IPS-20b (cell line): ENCODE measurements around the gene BIN1.

Source experiments
- H3K27ac ChIP-seq: one replicate; pipeline ENCODE4 v1.5.1; 2013; ENCODE audit warnings: low read length
- H3K27me3 ChIP-seq: 2 replicates; pipeline ENCODE4 v1.6.1; 2013; ENCODE audit warnings: mild to moderate bottlenecking, low read length, inconsistent platforms; ENCODE audit not compliant: insufficient read depth
- H3K36me3 ChIP-seq: 2 replicates; pipeline ENCODE4 v1.6.1; 2013; ENCODE audit warnings: low read depth, mild to moderate bottlenecking, inconsistent platforms, low read length, moderate library complexity; ENCODE audit not compliant: insufficient read depth
- H3K4me1 ChIP-seq: 2 replicates; pipeline ENCODE4 v1.6.1; 2013; ENCODE audit warnings: mild to moderate bottlenecking, control low read depth, inconsistent platforms, low read length, moderate library complexity; ENCODE audit not compliant: insufficient read depth
- H3K4me3 ChIP-seq: 2 replicates; pipeline ENCODE4 v1.5.1; 2013; ENCODE audit warnings: mild to moderate bottlenecking, low read length, inconsistent platforms
- H3K9ac ChIP-seq: 2 replicates; pipeline ENCODE4 v1.6.1; 2013; ENCODE audit warnings: low read depth, mild to moderate bottlenecking, inconsistent platforms, low read length, moderate library complexity
- H3K9me3 ChIP-seq: 2 replicates; pipeline ENCODE4 v1.6.1; 2013; ENCODE audit warnings: mild to moderate bottlenecking, low read depth, low read length, inconsistent platforms; ENCODE audit not compliant: insufficient read depth

The BIN1 gene

DNA sequence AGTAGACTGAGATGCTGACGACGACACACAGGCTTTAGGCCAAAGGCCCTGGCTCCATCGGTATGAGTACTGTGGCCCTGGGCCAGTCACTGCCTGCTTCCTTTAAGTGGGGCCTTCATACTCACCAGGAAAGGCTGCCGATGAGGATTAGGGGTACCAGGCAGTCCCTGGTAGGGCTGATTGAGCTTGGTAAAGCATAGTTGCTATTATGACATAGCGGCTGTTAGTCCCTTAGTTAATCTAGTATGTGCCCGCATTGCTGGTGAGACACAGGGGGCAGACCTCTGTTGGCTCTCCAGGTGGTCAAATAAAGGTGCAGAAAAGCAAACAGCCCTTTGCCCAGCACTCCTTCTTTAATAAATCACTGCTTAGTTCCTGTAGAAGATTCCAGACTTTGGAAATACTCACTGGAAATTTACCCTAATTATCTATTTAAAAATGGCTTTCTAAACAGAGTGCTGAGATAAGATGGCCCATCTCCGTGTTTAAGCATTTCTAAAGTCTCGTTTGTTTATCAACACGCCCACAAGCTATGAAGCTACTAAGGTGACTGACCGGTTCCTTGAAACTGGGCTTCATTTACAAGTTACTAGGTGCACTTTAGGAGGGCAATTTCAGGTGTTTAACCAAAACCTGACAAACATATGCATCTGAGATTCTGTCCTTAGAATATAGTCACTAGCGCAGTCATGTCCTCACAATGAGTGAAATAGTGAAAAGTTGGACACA is 8.7 kb upstream of the BIN1 start:
- Histone ChIP-seq H3K36me3 (no peaks in the 10 kb centered on the region), H3K9ac (no peak overlapping the region), H3K27ac (no peak overlapping the region), H3K4me1 (no peaks in the 10 kb centered on the region), H3K27me3 (no peaks in the 10 kb centered on the region; the same call in 1 of the 2 replicates), H3K9me3 (peaks cover 2% of the 10 kb centered on the region), H3K4me3 (no peak overlapping the region)

GRCh38 chr2:127110985-127111384 is 4.0 kb upstream of the BIN1 start:
- Histone ChIP-seq H3K4me3 (no peak overlapping the region), H3K27me3 (peaks cover 25% of the 10 kb centered on the region), H3K36me3 (no peaks in the 10 kb centered on the region), H3K4me1 (no peaks in the 10 kb centered on the region), H3K27ac (no peak overlapping the region), H3K9ac (no peak overlapping the region), H3K9me3 (no peaks in the 10 kb centered on the region)

GRCh38 chr2:127108090-127108523 is 1.2 kb upstream of the BIN1 start:
- Histone ChIP-seq H3K9me3 (no peaks in the 10 kb centered on the region), H3K27me3 (peaks cover 26% of the 10 kb centered on the region), H3K9ac (no peak overlapping the region), H3K4me1 (peaks cover 7% of the 10 kb centered on the region; the same call in 1 of the 2 replicates), H3K36me3 (no peaks in the 10 kb centered on the region), H3K4me3 (peak overlapping the region; percentile 77; the same call in 1 of the 2 replicates), H3K27ac (no peak overlapping the region)

DNA sequence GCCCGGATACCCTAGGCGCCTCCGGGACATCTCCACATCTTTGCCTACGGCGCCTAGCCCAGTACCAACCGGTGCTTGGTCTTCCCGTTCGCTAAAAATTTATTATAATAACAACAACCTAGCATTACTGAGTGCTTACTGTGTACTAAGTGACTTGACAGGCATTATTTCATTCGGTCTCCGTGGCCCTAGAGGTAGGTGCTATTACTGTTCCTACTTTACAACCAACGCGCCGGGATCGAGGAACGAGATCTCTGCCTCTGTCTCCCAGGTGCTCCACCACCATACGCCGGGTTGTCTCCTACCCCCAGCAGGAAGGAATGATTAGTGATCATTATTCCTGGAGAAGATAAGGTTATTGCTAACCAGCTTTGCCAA is 657 bp upstream of the BIN1 start:
- H3K36me3 ChIP-seq: no peaks in the 10 kb centered on the region
- H3K4me1 ChIP-seq: peaks cover 7% of the 10 kb centered on the region; the same call in 1 of the 2 replicates
- H3K27me3 ChIP-seq: peaks cover 26% of the 10 kb centered on the region
- no peaks in the 10 kb centered on the region for H3K9me3 ChIP-seq
- H3K27ac ChIP-seq: no peak overlapping the region
- H3K4me3 ChIP-seq: peak overlapping the region; percentile 77
- H3K9ac ChIP-seq: no peak overlapping the region; the same call in 1 of the 2 replicates

DNA sequence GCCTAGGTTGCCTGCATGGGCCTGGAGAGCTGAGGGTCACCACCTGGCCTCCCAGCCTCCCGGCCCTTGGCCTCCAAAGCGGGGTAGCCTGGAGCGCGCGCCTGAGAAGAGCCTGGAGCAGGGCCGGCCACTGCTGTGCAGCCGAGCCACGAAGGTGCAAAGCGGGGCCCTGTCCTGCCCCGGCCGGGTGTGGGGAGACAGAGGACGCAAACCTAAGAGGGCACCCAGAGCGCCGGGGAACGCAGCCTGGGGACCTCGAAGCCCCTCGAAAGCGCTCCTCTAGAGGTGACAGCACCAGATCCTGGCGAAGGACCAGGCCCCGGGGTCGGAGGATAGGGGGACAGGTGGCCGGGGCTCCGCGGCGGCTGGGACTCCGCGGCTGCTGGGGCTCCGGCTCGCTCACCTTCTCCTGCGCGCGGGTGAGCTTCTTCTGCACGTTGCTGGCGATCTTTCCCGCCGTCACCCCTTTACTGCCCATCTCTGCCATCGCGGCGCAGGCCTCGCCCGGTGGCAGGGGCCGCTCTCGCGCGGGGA is 430 bp downstream of the BIN1 start:
- Histone ChIP-seq H3K9me3 (no peaks in the 10 kb centered on the region), H3K36me3 (no peaks in the 10 kb centered on the region), H3K27ac (no peak overlapping the region), H3K9ac (peak overlapping the region; percentile 61; the same call in 1 of the 2 replicates), H3K27me3 (peaks cover 26% of the 10 kb centered on the region), H3K4me1 (peaks cover 7% of the 10 kb centered on the region; the same call in 1 of the 2 replicates), H3K4me3 (peak overlapping the region; percentile 77)

DNA sequence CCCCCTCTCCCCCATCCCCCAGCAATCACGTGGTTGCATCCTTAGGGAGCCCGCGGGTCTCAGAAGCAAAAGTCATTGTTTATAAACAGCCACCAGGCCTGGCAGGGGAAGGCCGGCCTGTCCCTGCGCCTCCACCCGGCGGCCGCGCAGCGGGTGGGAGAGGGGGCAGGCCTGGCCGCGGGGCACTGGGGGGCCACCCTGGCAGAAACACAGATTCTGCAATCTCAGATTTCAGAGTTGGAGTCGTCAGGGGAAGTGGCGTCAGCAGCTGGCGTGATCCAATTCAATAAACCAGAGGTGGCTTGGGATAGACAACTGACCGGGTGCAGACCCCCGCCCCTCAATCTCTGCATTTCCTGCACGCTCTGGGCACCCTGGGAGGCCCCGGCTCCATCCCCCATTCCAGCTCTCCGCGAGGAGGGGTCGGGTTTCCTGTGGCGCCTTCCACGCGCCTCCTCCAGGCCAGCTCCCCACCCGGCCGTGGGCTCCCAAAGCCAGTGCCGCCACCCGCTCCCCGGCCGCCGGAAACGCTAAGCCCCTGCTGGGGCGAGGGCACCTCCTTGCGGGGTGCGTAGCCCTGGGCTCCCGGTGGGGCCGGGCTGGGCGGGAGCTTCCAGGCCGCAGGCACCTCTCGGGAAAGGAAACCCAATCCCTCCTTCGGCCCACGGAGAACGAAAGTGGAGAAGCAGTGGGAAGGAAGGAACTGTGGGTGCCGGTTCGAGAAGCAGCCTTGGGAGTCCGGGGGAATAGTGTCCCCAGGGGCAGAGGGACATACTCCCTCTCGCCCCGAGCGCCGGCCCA is 1.1 kb downstream of the BIN1 start:
- H3K36me3 ChIP-seq: no peaks in the 10 kb centered on the region
- no peak overlapping the region for H3K27ac ChIP-seq
- no peaks in the 10 kb centered on the region for H3K9me3 ChIP-seq
- H3K27me3 ChIP-seq: peaks cover 26% of the 10 kb centered on the region
- H3K4me1 ChIP-seq: peaks cover 7% of the 10 kb centered on the region; the same call in 1 of the 2 replicates
- H3K4me3 ChIP-seq: peak overlapping the region; percentile 77
- H3K9ac ChIP-seq: peak overlapping the region; percentile 61; the same call in 1 of the 2 replicates

DNA sequence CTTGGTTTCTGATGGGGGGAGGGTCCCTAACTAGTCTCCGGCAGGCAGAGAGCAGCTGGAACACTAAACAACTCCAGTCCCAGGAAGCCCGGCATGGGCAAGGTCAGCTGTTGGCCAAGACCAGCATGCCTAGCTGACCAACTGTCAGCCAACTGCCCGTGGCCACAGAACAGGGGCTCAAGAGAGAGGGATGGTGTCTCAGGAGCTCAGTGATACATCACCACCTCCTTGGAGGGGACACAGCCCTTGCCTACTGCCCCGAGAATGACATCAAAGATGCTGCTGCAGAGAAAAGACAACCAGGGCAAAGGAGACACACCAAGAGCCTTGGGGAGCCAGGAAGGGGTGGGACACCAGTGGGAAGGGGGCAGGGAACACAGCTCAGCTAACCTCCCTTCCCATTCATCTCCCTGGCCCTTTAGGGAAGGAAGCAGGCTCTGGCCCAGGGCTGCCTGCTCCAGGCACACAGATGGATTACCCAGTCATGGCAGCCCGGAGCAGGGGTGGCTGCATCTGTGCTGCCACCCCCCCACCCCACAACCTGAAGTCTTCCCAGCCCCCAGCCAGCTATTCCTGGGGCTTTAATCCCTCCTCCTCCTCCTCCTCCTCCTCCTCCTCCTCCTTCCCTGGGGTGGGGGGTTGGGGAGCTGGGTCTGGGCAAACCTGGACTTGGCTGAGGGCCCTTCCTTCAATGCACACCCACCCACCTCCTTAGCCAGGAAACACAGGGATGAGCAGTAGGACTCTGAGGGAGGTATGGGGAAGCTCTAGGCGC is 1.9 kb downstream of the BIN1 start:
- Histone ChIP-seq H3K4me1 (peaks cover 10% of the 10 kb centered on the region), H3K9me3 (no peaks in the 10 kb centered on the region), H3K9ac (peak overlapping the region; percentile 61; the same call in 1 of the 2 replicates), H3K4me3 (peak overlapping the region; percentile 77), H3K36me3 (no peaks in the 10 kb centered on the region), H3K27ac (no peak overlapping the region), H3K27me3 (peaks cover 26% of the 10 kb centered on the region)

DNA sequence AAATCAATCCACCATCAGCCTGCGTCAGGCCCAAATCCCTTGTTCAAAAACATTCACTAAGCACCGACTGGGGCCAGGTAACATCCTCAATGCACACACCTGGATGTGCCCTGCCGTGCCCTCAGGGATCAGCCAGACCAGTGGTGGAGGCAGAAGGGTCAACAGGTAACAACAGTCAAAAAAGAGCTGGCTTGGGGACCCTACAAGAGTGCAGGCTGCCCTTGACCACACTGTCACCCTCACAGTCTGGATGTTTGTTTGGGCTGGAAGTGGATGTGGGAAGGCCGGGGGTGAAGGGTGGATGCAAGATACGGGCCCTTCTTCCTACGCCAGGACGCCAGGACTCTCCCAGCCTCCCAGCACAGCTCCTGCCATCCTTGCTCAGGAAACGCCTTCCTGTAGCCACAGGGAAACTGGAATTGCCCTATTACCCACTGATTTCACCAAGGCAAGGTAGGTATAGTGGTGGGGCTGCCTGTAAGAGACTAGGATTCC is 2.7 kb downstream of the BIN1 start:
- Histone ChIP-seq H3K4me1 (peaks cover 10% of the 10 kb centered on the region), H3K9me3 (no peaks in the 10 kb centered on the region), H3K9ac (no peak overlapping the region), H3K27ac (no peak overlapping the region), H3K27me3 (peaks cover 23% of the 10 kb centered on the region), H3K4me3 (no peak overlapping the region), H3K36me3 (no peaks in the 10 kb centered on the region)

GRCh38 chr2:127103243-127104165 is 3.5 kb downstream of the BIN1 start:
- Histone ChIP-seq H3K9ac (no peak overlapping the region), H3K4me1 (peaks cover 10% of the 10 kb centered on the region), H3K27ac (no peak overlapping the region), H3K27me3 (peaks cover 20% of the 10 kb centered on the region), H3K9me3 (no peaks in the 10 kb centered on the region), H3K4me3 (no peak overlapping the region), H3K36me3 (no peaks in the 10 kb centered on the region)

- H3K27me3 ChIP-seq: peaks cover 11% of the 10 kb centered on the region
- no peaks in the 10 kb centered on the region for H3K36me3 ChIP-seq
- no peak overlapping the region for H3K4me3 ChIP-seq
- no peak overlapping the region for H3K9ac ChIP-seq
- no peak overlapping the region for H3K27ac ChIP-seq
- H3K4me1 ChIP-seq: peaks cover 10% of the 10 kb centered on the region
- H3K9me3 ChIP-seq: no peaks in the 10 kb centered on the region
Observed at GRCh38 chr2:127102521-127103242, 4.3 kb downstream of the BIN1 start.
